Natural killer cell (primary cell): ENCODE measurements around the gene NCAM1. TPM values are rescaled to one million over a fixed set of nuclear protein-coding genes. Genes with fewer than 3 reads are reported as not detected.

Source experiments
- ATAC-seq, 3 donors: fragments of 150-1000 bp in 2 of 3; fragments of 200-7000 bp in 1 of 3; cut with Tn5 transposase; 1 replicate in 1 of 3; 2 replicates in 2 of 3; pipeline ENCODE4 v1.10.0; 2021; ENCODE audit warnings: mild to moderate bottlenecking in 2 of 3, moderate library complexity in 2 of 3
- DNase-seq, 2 donors: peaks; one replicate each; pipeline versions ENCODE4 v3.0.0 to v3.0.0-alpha.2; 2013 to 2021; ENCODE audit warnings: mixed read lengths in 1 of 2
- H3K27ac ChIP-seq: one replicate; pipeline ENCODE4 v1.5.1; 2013; ENCODE audit warnings: mild to moderate bottlenecking, low read length
- H3K27me3 ChIP-seq: one replicate; pipeline ENCODE4 v1.6.1; 2013; ENCODE audit warnings: low read length; ENCODE audit not compliant: control insufficient read depth, insufficient read depth
- H3K36me3 ChIP-seq: one replicate; pipeline ENCODE4 v1.6.1; 2013; ENCODE audit warnings: low read length; ENCODE audit not compliant: control insufficient read depth, insufficient read depth
- H3K4me1 ChIP-seq: one replicate; pipeline ENCODE4 v1.6.1; 2013; ENCODE audit warnings: low read length; ENCODE audit not compliant: control insufficient read depth, insufficient read depth
- H3K4me3 ChIP-seq: one replicate; pipeline ENCODE4 v1.5.1; 2013; ENCODE audit warnings: low read length
- H3K9me3 ChIP-seq: one replicate; pipeline ENCODE4 v1.6.1; 2013; ENCODE audit warnings: low read length; ENCODE audit not compliant: control insufficient read depth, insufficient read depth
- H3K27ac Mint-ChIP-seq, 2 donors: one replicate each; pipeline ENCODE4 v1.8.0; 2022; ENCODE audit warnings: mild to moderate bottlenecking in 2 of 2, mixed read lengths in 2 of 2, moderate library complexity in 1 of 2
- H3K27me3 Mint-ChIP-seq, 2 donors: one replicate each; pipeline ENCODE4 v1.8.0; 2022; ENCODE audit warnings: low read depth in 2 of 2, mixed read lengths in 2 of 2
- H3K36me3 Mint-ChIP-seq: one replicate; pipeline ENCODE4 v1.8.0; 2022; ENCODE audit warnings: mixed read lengths
- H3K4me1 Mint-ChIP-seq, 2 donors: one replicate each; pipeline ENCODE4 v1.8.0; 2022; ENCODE audit warnings: mixed read lengths in 2 of 2
- H3K4me3 Mint-ChIP-seq: one replicate; pipeline ENCODE4 v1.8.0; 2022; ENCODE audit warnings: mild to moderate bottlenecking, moderate library complexity, mixed read lengths
- H3K9me3 Mint-ChIP-seq, 2 donors: one replicate each; pipeline ENCODE4 v1.8.0; 2022; ENCODE audit warnings: mixed read lengths in 2 of 2
- CTCF ChIP-seq: fragments of 200-600 bp; IDR thresholded peaks from one replicate; pipeline ENCODE4 v1.8.0; 2022; ENCODE audit warnings: antibody characterized with exemption
- WGBS: methylation state at CpG from one replicate; pipeline ENCODE4 v1.1.7; 2013; ENCODE audit warnings: missing lambda C conversion rate; ENCODE audit not compliant: insufficient coverage; 5-methylcytosine and 5-hydroxymethylcytosine counted together
- intact Hi-C: fragments of 100-400 bp; cut with micrococcal nuclease; formaldehyde crosslinking; loops from one replicate; pipeline ENCODE4 v1.14.2; 2022
- total RNA-seq, 4 donors: library from RNA; stranded (reverse); fragments of 120-200 nt in 1 of 4; gene quantifications; one replicate each; pipeline versions ENCODE4 v1.2.3 to v1.2.4, GENCODE V29; 2013 to 2022

The NCAM1 gene
- total RNA-seq, 3 donors from 2014 or later (not counting 1 experiment from before 2014, with no cell fraction given), result 129 to 208 (median 187) TPM

DNA sequence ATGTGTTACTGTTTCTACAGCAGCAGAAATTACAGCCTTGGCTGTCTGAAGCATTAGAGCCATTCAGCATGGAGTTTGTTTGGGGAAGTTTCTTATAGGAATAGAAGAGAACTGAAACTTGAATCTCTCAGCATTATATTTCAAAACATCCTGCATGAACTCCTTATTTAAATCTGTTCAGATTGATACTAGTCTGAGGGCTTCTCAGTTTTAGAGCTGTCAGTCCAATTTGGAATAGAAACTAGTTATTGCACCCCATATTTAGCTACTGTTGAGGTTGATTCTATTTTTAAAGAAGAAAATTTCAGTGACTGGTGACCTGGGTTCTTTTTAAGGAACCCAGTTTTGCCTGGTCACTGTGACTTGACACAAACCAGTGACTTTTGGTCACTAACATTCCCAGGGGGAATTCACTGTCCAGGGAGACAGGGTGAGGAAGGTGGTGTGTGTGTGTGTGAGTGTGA, 227.2 kb downstream of the NCAM1 start:
- Mint-ChIP-seq H3K36me3 (no peaks in the 10 kb centered on the region), H3K4me3 (no peak overlapping the region), H3K27me3 (no peaks in the 10 kb centered on the region), H3K9me3 (no peaks in the 10 kb centered on the region), H3K27ac (peak overlapping the region in 1 of 2 donors; percentile 63), H3K4me1 (peaks cover 66 to 67% of the 10 kb centered on the region in 2 donors)
- Histone ChIP-seq H3K9me3 (no peaks in the 10 kb centered on the region), H3K27me3 (no peaks in the 10 kb centered on the region), H3K4me1 (peaks cover 13% of the 10 kb centered on the region), H3K27ac (no peak overlapping the region), H3K4me3 (no peak overlapping the region), H3K36me3 (no peaks in the 10 kb centered on the region)
- intact Hi-C loops, result no loop called here
- no peak for DNase-seq
- TF ChIP-seq CTCF, result no peak
- ATAC-seq, result no peak

GRCh38 chr11:113189909-113190667, 228.9 kb downstream of the NCAM1 start:
- WGBS, result 68% methylated on average over 6 of the region's 8 CpGs
- no peaks in the 10 kb centered on the region for H3K27me3 ChIP-seq
- H3K4me3 ChIP-seq, result no peak overlapping the region
- H3K27ac ChIP-seq, result no peak overlapping the region
- no peaks in the 10 kb centered on the region for H3K9me3 ChIP-seq
- no peaks in the 10 kb centered on the region for H3K36me3 Mint-ChIP-seq
- no peak overlapping the region for H3K27ac Mint-ChIP-seq
- no peaks in the 10 kb centered on the region for H3K27me3 Mint-ChIP-seq
- H3K9me3 Mint-ChIP-seq, result no peaks in the 10 kb centered on the region
- no peaks in the 10 kb centered on the region for H3K36me3 ChIP-seq
- TF ChIP-seq CTCF, result no peak
- no peak overlapping the region for H3K4me3 Mint-ChIP-seq
- ATAC-seq (peak in 1 of 3 donors; percentile 49), DNase-seq (no peak)
- intact Hi-C loops, result no loop called here
- peaks cover 68 to 79% of the 10 kb centered on the region in 2 donors for H3K4me1 Mint-ChIP-seq
- H3K4me1 ChIP-seq, result peaks cover 13% of the 10 kb centered on the region

DNA sequence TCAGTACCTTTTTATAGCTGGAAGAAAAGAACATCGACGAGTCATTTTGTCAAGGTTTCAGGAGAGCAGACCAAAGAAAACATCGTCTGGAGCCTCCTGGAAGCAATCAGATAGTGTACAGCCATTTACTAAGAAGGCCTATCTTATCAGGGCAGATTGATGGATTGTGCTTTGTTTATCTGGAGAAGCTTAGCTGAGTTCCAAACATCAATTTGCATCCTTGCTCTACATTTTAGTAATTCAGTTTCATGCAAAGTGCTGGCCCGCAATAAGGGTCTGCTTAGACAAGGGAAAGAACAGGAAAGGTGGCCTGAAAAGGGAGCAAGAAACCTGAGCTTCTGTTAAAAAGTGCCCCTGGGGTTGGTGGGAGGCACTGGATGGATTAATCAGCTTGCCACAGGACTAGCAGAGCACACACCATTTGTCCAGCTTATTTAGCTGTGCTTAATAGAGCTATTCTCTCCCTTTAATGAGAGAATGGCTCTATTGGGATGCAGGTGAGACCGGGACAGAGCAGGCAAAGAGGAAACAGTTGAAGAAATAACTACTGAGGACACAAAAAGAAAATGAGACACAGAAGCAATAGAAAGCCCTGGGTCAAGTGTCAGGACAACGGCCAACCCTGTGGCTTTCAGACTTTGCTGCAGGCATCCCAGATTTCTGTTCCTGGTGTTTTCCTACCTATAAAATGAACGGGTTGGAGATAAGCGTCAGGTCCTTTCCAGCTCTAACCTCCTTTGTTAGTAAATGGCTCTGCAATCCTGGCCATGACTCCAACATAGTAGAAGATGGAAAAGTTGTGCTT, 231.1 kb downstream of the NCAM1 start:
- Histone ChIP-seq H3K4me1 (peaks cover 8% of the 10 kb centered on the region), H3K27me3 (no peaks in the 10 kb centered on the region), H3K36me3 (no peaks in the 10 kb centered on the region), H3K9me3 (no peaks in the 10 kb centered on the region), H3K4me3 (no peak overlapping the region), H3K27ac (no peak overlapping the region)
- Mint-ChIP-seq H3K27ac (no peak overlapping the region), H3K4me3 (no peak overlapping the region), H3K36me3 (no peaks in the 10 kb centered on the region), H3K4me1 (peaks cover 61 to 74% of the 10 kb centered on the region in 2 donors), H3K9me3 (no peaks in the 10 kb centered on the region), H3K27me3 (no peaks in the 10 kb centered on the region)
- intact Hi-C loops, result no loop called here
- no peak for DNase-seq
- WGBS, result 69% methylated on average over 8 of the region's 8 CpGs
- no peak for TF ChIP-seq CTCF
- no peak for ATAC-seq
